ENCODE results near the gene CACNA1D. TPM values are rescaled to one million over a fixed set of nuclear protein-coding genes. Genes with fewer than 3 reads are reported as not detected.

Gene CACNA1D
- total and polyA plus RNA-seq, 2 donors (not counting 1 experiment from before 2014, with no cell fraction given): 0.17 to 0.37 TPM

- Histone ChIP-seq H2AFZ (ENCODE audit: low read length) (no peak overlapping the region), H3K36me3 (ENCODE audit: control insufficient read depth, insufficient read depth, low read length) (no peaks in the 10 kb centered on the region), H3K9me3 (ENCODE audit: control insufficient read depth, insufficient read depth, low read depth, low read length) (no peaks in the 10 kb centered on the region), H3K4me1 (ENCODE audit: control insufficient read depth, extremely low read depth, insufficient read depth, low read length) (no peaks in the 10 kb centered on the region), H3K79me2 (ENCODE audit: control insufficient read depth, insufficient read depth, low read length) (no peaks in the 10 kb centered on the region), H3K4me3 (replicated peaks in 1 of 4; ENCODE audit: control extremely low read depth in 1 of 4, insufficient read depth in 1 of 4, low read depth in 3 of 4, low read length in 4 of 4) (no peak overlapping the region), H3K27me3 (ENCODE audit: control insufficient read depth, insufficient read depth, low read length) (no peaks in the 10 kb centered on the region), H3K9ac (ENCODE audit: insufficient read depth, low read length) (no peak overlapping the region), H3K4me2 (ENCODE audit: extremely low read depth, insufficient read depth, low read length) (no peak overlapping the region), H3K27ac (ENCODE audit: insufficient read depth, low read length) (no peak overlapping the region), H4K20me1 (ENCODE audit: control insufficient read depth, extremely low read depth, insufficient read depth, low read length) (no peaks in the 10 kb centered on the region)
- no peak for TF ChIP-seq EZH2 (IDR thresholded peaks at IDR 0.05; ENCODE audit: low read length, missing control alignments)
- TF ChIP-seq, protein P1, sequence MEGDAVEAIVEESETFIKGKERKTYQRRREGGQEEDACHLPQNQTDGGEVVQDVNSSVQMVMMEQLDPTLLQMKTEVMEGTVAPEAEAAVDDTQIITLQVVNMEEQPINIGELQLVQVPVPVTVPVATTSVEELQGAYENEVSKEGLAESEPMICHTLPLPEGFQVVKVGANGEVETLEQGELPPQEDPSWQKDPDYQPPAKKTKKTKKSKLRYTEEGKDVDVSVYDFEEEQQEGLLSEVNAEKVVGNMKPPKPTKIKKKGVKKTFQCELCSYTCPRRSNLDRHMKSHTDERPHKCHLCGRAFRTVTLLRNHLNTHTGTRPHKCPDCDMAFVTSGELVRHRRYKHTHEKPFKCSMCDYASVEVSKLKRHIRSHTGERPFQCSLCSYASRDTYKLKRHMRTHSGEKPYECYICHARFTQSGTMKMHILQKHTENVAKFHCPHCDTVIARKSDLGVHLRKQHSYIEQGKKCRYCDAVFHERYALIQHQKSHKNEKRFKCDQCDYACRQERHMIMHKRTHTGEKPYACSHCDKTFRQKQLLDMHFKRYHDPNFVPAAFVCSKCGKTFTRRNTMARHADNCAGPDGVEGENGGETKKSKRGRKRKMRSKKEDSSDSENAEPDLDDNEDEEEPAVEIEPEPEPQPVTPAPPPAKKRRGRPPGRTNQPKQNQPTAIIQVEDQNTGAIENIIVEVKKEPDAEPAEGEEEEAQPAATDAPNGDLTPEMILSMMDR (conservative IDR thresholded peaks at IDR 0.05 in 1 of 2, IDR thresholded peaks at IDR 0.05 in 1 of 2; ENCODE audit: low read depth in 1 of 2, low read length in 2 of 2): no peak
- DNase-seq (ENCODE audit: low read depth in 2 of 2): no peak
Observed at GRCh38 chr3:53483821-53484220, 10.6 kb upstream of the CACNA1D start.

DNA sequence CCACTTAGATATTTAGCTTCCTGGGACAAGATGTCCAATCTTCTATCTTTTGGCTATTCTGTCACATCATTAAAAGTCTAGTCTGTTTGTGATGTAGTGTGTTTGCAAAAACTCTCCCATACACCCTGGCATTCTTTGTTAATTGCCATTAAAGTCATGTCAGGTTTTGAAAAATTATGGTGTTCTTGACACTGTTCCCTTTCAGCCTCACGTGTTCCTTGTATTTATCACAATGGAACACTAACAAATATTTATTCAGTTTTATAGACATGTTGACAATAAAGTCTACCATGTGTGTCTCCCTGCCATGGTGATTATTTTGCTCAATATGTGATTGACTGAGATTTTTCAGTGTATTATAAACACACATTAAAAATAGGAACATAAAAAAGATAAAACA lies 9.4 kb upstream of the CACNA1D start:
- no peak overlapping the region for H3K9ac ChIP-seq (ENCODE audit: insufficient read depth, low read length)
- no peaks in the 10 kb centered on the region for H3K36me3 ChIP-seq (ENCODE audit: control insufficient read depth, insufficient read depth, low read length)
- no peak overlapping the region for H2AFZ ChIP-seq (ENCODE audit: low read length)
- no peak for TF ChIP-seq EZH2 (IDR thresholded peaks at IDR 0.05; ENCODE audit: low read length, missing control alignments)
- TF ChIP-seq, protein P1 (conservative IDR thresholded peaks at IDR 0.05 in 1 of 2, IDR thresholded peaks at IDR 0.05 in 1 of 2; ENCODE audit: low read depth in 1 of 2, low read length in 2 of 2): no peak
- H3K9me3 ChIP-seq (ENCODE audit: control insufficient read depth, insufficient read depth, low read depth, low read length): no peaks in the 10 kb centered on the region
- no peak overlapping the region for H3K27ac ChIP-seq (ENCODE audit: insufficient read depth, low read length)
- no peak overlapping the region for H3K4me3 ChIP-seq (replicated peaks in 1 of 4; ENCODE audit: control extremely low read depth in 1 of 4, insufficient read depth in 1 of 4, low read depth in 3 of 4, low read length in 4 of 4)
- no peaks in the 10 kb centered on the region for H3K79me2 ChIP-seq (ENCODE audit: control insufficient read depth, insufficient read depth, low read length)
- no peak overlapping the region for H3K4me2 ChIP-seq (ENCODE audit: extremely low read depth, insufficient read depth, low read length)
- no peak for DNase-seq (ENCODE audit: low read depth in 2 of 2)
- H3K27me3 ChIP-seq (ENCODE audit: control insufficient read depth, insufficient read depth, low read length): no peaks in the 10 kb centered on the region
- H3K4me1 ChIP-seq (ENCODE audit: control insufficient read depth, extremely low read depth, insufficient read depth, low read length): no peaks in the 10 kb centered on the region
- no peaks in the 10 kb centered on the region for H4K20me1 ChIP-seq (ENCODE audit: control insufficient read depth, extremely low read depth, insufficient read depth, low read length)

GRCh38 chr3:53485675-53486403 lies 8.6 kb upstream of the CACNA1D start:
- no peaks in the 10 kb centered on the region for H3K36me3 ChIP-seq (ENCODE audit: control insufficient read depth, insufficient read depth, low read length)
- no peak overlapping the region for H3K27ac ChIP-seq (ENCODE audit: insufficient read depth, low read length)
- no peak overlapping the region for H3K4me3 ChIP-seq (replicated peaks in 1 of 4; ENCODE audit: control extremely low read depth in 1 of 4, insufficient read depth in 1 of 4, low read depth in 3 of 4, low read length in 4 of 4)
- H3K79me2 ChIP-seq (ENCODE audit: control insufficient read depth, insufficient read depth, low read length): no peaks in the 10 kb centered on the region
- H2AFZ ChIP-seq (ENCODE audit: low read length): no peak overlapping the region
- no peak overlapping the region for H3K4me2 ChIP-seq (ENCODE audit: extremely low read depth, insufficient read depth, low read length)
- no peaks in the 10 kb centered on the region for H3K27me3 ChIP-seq (ENCODE audit: control insufficient read depth, insufficient read depth, low read length)
- H4K20me1 ChIP-seq (ENCODE audit: control insufficient read depth, extremely low read depth, insufficient read depth, low read length): no peaks in the 10 kb centered on the region
- H3K9me3 ChIP-seq (ENCODE audit: control insufficient read depth, insufficient read depth, low read depth, low read length): no peaks in the 10 kb centered on the region
- no peaks in the 10 kb centered on the region for H3K4me1 ChIP-seq (ENCODE audit: control insufficient read depth, extremely low read depth, insufficient read depth, low read length)
- H3K9ac ChIP-seq (ENCODE audit: insufficient read depth, low read length): no peak overlapping the region
- DNase-seq (ENCODE audit: low read depth in 2 of 2): no peak
- no peak for TF ChIP-seq EZH2 (IDR thresholded peaks at IDR 0.05; ENCODE audit: low read length, missing control alignments)
- TF ChIP-seq, protein P1 (conservative IDR thresholded peaks at IDR 0.05 in 1 of 2, IDR thresholded peaks at IDR 0.05 in 1 of 2; ENCODE audit: low read depth in 1 of 2, low read length in 2 of 2): no peak
